IMR-90 (cell line): Measurements from ENCODE around the gene STX18. TPM values are rescaled to one million over a fixed set of nuclear protein-coding genes. Genes with fewer than 3 reads are reported as not detected.

ENCODE experiments used
- ATAC-seq: fragments of 200-7000 bp; cut with Tn5 transposase; 2 replicates; pipeline ENCODE4 v1.9.1; 2020; ENCODE audit warnings: low read depth, mild to moderate bottlenecking, moderate library complexity
- BruUV-seq: library from RNA; stranded (reverse); fragments of 400-500 nt; replicated peaks from 2 replicates; lab custom pipeline; 2021; lab: Mats Ljungman, UMichigan
- CTCF ChIA-PET: fragments of 300-600 bp; formaldehyde crosslinking; extraction: SDS; loops from one replicate; lab custom pipeline; 2021; ENCODE audit warnings: antibody characterized with exemption; lab: Yijun Ruan, JAX
- POLR2A ChIA-PET: fragments of 300-600 bp; sonication (Branson Sonifier 250); formaldehyde crosslinking; loops from one replicate; lab custom pipeline; 2022; ENCODE audit warnings: antibody characterized with exemption; ENCODE audit not compliant: unreplicated experiment; lab: Charles Lee
- DNase-seq: peaks from one replicate; pipeline ENCODE4 v3.0.0; 2013
- H2AFZ ChIP-seq: replicated peaks from 2 replicates; pipeline ENCODE3; 2013; ENCODE audit warnings: low read length, mild to moderate bottlenecking; ENCODE audit not compliant: poor library complexity
- H2AK5ac ChIP-seq: 2 replicates; pipeline ENCODE4 v1.6.1; 2013; ENCODE audit warnings: low read depth, low read length, inconsistent platforms
- H2AK9ac ChIP-seq: replicated peaks from 2 replicates; pipeline ENCODE3; 2013; ENCODE audit warnings: mild to moderate bottlenecking, low read depth, low read length, moderate library complexity; ENCODE audit not compliant: poor library complexity
- H2BK120ac ChIP-seq: 2 replicates; pipeline ENCODE4 v1.6.1; 2013; ENCODE audit warnings: low read depth, low read length, inconsistent platforms
- H2BK15ac ChIP-seq: 3 replicates; pipeline ENCODE4 v1.6.1; 2013; ENCODE audit warnings: low read depth, low read length, inconsistent platforms
- H2BK20ac ChIP-seq: 2 replicates; pipeline ENCODE4 v1.6.1; 2013; ENCODE audit warnings: low read depth, mild to moderate bottlenecking, inconsistent platforms, low read length, moderate library complexity
- H2BK5ac ChIP-seq: 2 replicates; pipeline ENCODE4 v1.6.1; 2013; ENCODE audit warnings: mild to moderate bottlenecking, low read depth, low read length, inconsistent platforms; ENCODE audit not compliant: poor library complexity, severe bottlenecking
- H3K14ac ChIP-seq: replicated peaks from 2 replicates; pipeline ENCODE4 v1.6.1; 2013; ENCODE audit warnings: low read depth, low read length, inconsistent platforms
- H3K18ac ChIP-seq: 2 replicates; pipeline ENCODE4 v1.6.1; 2013; ENCODE audit warnings: low read depth, low read length, control low read depth
- H3K23ac ChIP-seq: 2 replicates; pipeline ENCODE4 v1.6.1; 2013; ENCODE audit warnings: low read depth, low read length, inconsistent platforms
- H3K27ac ChIP-seq: 2 replicates; pipeline ENCODE4 v1.5.1; 2013; ENCODE audit warnings: mild to moderate bottlenecking, control low read depth, low read length; ENCODE audit not compliant: insufficient read depth
- H3K27me3 ChIP-seq: 2 replicates; pipeline ENCODE4 v1.6.1; 2013; ENCODE audit warnings: low read length; ENCODE audit not compliant: control insufficient read depth, insufficient read depth
- H3K36me3 ChIP-seq: 2 replicates; pipeline ENCODE4 v1.6.1; 2013; ENCODE audit warnings: low read length, mixed read lengths; ENCODE audit not compliant: control insufficient read depth, insufficient read depth
- H3K4ac ChIP-seq: 2 replicates; pipeline ENCODE4 v1.6.1; 2013; ENCODE audit warnings: low read depth, low read length, inconsistent platforms
- H3K4me1 ChIP-seq: 2 replicates; pipeline ENCODE4 v1.6.1; 2013; ENCODE audit warnings: low read length, mixed read lengths; ENCODE audit not compliant: control insufficient read depth, insufficient read depth
- H3K4me2 ChIP-seq: 2 replicates; pipeline ENCODE4 v1.6.1; 2013; ENCODE audit warnings: low read depth, mild to moderate bottlenecking, control low read depth, low read length, moderate library complexity
- H3K4me3 ChIP-seq: 2 replicates; pipeline ENCODE4 v1.5.1; 2013; ENCODE audit warnings: low read depth, mild to moderate bottlenecking, control low read depth, low read length, moderate library complexity; ENCODE audit not compliant: insufficient read depth
- H3K56ac ChIP-seq: 2 replicates; pipeline ENCODE4 v1.6.1; 2013; ENCODE audit warnings: low read length, inconsistent platforms; ENCODE audit not compliant: insufficient read depth; ENCODE audit errors: extremely low read depth
- H3K79me1 ChIP-seq, 2 experiments: 2 replicates each; pipeline ENCODE4 v1.6.1; 2013; ENCODE audit warnings: low read length in 2 of 2, inconsistent platforms in 1 of 2, low read depth in 1 of 2
- H3K9ac ChIP-seq: 2 replicates; pipeline ENCODE4 v1.6.1; 2013; ENCODE audit warnings: low read depth, low read length, control low read depth
- H3K9me1 ChIP-seq: 2 replicates; pipeline ENCODE4 v1.6.1; 2013; ENCODE audit warnings: low read length, inconsistent platforms; ENCODE audit not compliant: insufficient read depth
- H3K9me3 ChIP-seq: 2 replicates; pipeline ENCODE4 v1.6.1; 2013; ENCODE audit warnings: low read length; ENCODE audit not compliant: control insufficient read depth, insufficient read depth
- H4K20me1 ChIP-seq: 2 replicates; pipeline ENCODE4 v1.6.1; 2013; ENCODE audit warnings: low read length, inconsistent platforms; ENCODE audit not compliant: insufficient read depth
- H4K5ac ChIP-seq: 2 replicates; pipeline ENCODE4 v1.6.1; 2013; ENCODE audit warnings: mild to moderate bottlenecking, low read depth, low read length, control low read depth
- H4K8ac ChIP-seq, 2 experiments: 2 replicates each; pipeline ENCODE4 v1.6.1; 2013; ENCODE audit warnings: low read depth in 2 of 2, low read length in 2 of 2, control low read depth in 1 of 2, inconsistent platforms in 1 of 2
- H4K91ac ChIP-seq: 2 replicates; pipeline ENCODE4 v1.6.1; 2013; ENCODE audit warnings: low read depth, low read length, inconsistent platforms; ENCODE audit not compliant: insufficient read depth
- CEBPB ChIP-seq: IDR thresholded peaks from 2 replicates; pipeline ENCODE4 v1.6.1; 2012; ENCODE audit warnings: low read depth, low read length, improper control_type of control experiment
- MAZ ChIP-seq: IDR thresholded peaks from 2 replicates; pipeline ENCODE4 v1.6.1; 2012; ENCODE audit warnings: low read depth, mild to moderate bottlenecking, low read length, improper control_type of control experiment, moderate library complexity, borderline replicate concordance
- RCOR1 ChIP-seq: IDR thresholded peaks from 2 replicates; pipeline ENCODE4 v1.6.1; 2012; ENCODE audit warnings: mild to moderate bottlenecking, low read length, improper control_type of control experiment; ENCODE audit not compliant: insufficient replicate concordance
- USF2 ChIP-seq: fragments of 150-350 bp; IDR thresholded peaks from 2 replicates; pipeline ENCODE4 v1.6.1; 2017; ENCODE audit warnings: mild to moderate bottlenecking, antibody characterized with exemption, low read length, low read depth
- WGBS, 2 experiments: methylation state at CpG; one replicate each; pipeline versions ENCODE4 v1.1.5 to v1.1.7; 2013; ENCODE audit warnings: missing lambda C conversion rate in 2 of 2; ENCODE audit not compliant: insufficient read length in 1 of 2; ENCODE audit errors: extremely low coverage in 2 of 2; 5-methylcytosine and 5-hydroxymethylcytosine counted together
- dilution Hi-C: fragments of 300-500 bp; cut with HindIII; formaldehyde crosslinking; loops from one replicate; pipeline ENCODE4 v1.14.3; 2018; ENCODE audit warnings: low sequenced_read_pairs; ENCODE audit not compliant: unreplicated experiment
- in situ Hi-C: fragments of 300-500 bp; cut with MboI; formaldehyde crosslinking; loops from 3 replicates; pipeline ENCODE4 v1.14.3; 2019; ENCODE audit warnings: low sequenced_read_pairs, inconsistent platforms, mixed read lengths
- intact Hi-C: fragments of 100-400 bp; cut with micrococcal nuclease; formaldehyde crosslinking; loops from 2 replicates; pipeline ENCODE4 v1.10.0; 2022
- polyA plus RNA-seq, 3 experiments: library from polyadenylated mRNA; depleted of rRNA; stranded (reverse); fragments of >200 nt; gene quantifications; 2 replicates each; pipeline ENCODE4 v1.2.3, GENCODE V29; 2012; ENCODE audit warnings: low replicate concordance in 1 of 3
- total RNA-seq: library from RNA; depleted of rRNA; stranded (reverse); fragments of >200 nt; gene quantifications from 2 replicates; pipeline ENCODE4 v1.2.3, GENCODE V29; 2012

Gene STX18
- total and polyA plus RNA-seq, 2 of the 4 experiments (the other 2 are of a cell fraction) = 20.1 to 23.4 TPM

GRCh38 chr4:4504783-4505182 is 37.1 kb downstream of the STX18 start:
- Histone ChIP-seq H4K5ac (no peak overlapping the region), H3K4me1 (peaks cover 2% of the 10 kb centered on the region; the same call in 1 of the 2 replicates), H3K36me3 (no peaks in the 10 kb centered on the region), H2BK120ac (no peak overlapping the region), H3K18ac (no peak overlapping the region), H3K27ac (no peak overlapping the region), H3K4me3 (no peak overlapping the region), H3K4me2 (no peak overlapping the region), H2AK5ac (no peak overlapping the region), H2AFZ (no peak overlapping the region), H3K56ac (no peak overlapping the region), H4K91ac (no peak overlapping the region), H2BK15ac (no peak overlapping the region), H3K23ac (no peak overlapping the region), H4K20me1 (peaks cover 12% of the 10 kb centered on the region; the same call in 1 of the 2 replicates), H3K9me1 (peaks cover 2% of the 10 kb centered on the region; the same call in 1 of the 2 replicates), H3K14ac (no peak overlapping the region), H3K9ac (no peak overlapping the region), H2BK20ac (no peak overlapping the region), H3K27me3 (no peaks in the 10 kb centered on the region), H3K4ac (no peak overlapping the region), H2AK9ac (no peak overlapping the region), H3K9me3 (no peaks in the 10 kb centered on the region), H4K8ac (no peak overlapping the region), H2BK5ac (no peak overlapping the region), H3K79me1 (peaks cover 22 to 43% of the 10 kb centered on the region in 2 experiments)
- ATAC-seq (no peak), DNase-seq (no peak)
- in situ Hi-C loops (no loop called here), intact Hi-C loops (no loop called here), dilution Hi-C loops (no loop called here)
- CTCF ChIA-PET = interaction anchor here (1.7 kb wide), 1 partner anchor 15 kb away, joined by 4 read pairs; no protein-coding TSS in a partner anchor
- POLR2A ChIA-PET = no interaction called here
- no CpG with 5 or more reads among the region's 2 CpGs for WGBS, 2 experiments
- TF ChIP-seq RCOR1 (no peak), MAZ (no peak), USF2 (no peak), CEBPB (peak; percentile 71)
- no TSS peak for BruUV-seq
